ENCODE results near the gene MEI1. TPM values are rescaled to one million over a fixed set of nuclear protein-coding genes. Genes with fewer than 3 reads are reported as not detected.
"Not testable (repeated sequence)": the region's sequence is repeated elsewhere in the genome, so short reads cannot be mapped to it uniquely, and the experiment has no call there.

The MEI1 gene
- 0.08 TPM in 1 of 2 replicates, not detected in the other for total RNA-seq
- not detected for polyA plus RNA-seq (2012)

GRCh38 chr22:41699264-41700107 lies at the start of gene MEI1:
Gene MEI1 (plus strand): TSS chr22:41699503. CDS start chr22:41699539, 36 bp downstream.
- peak; percentile 36 for DNase-seq (ENCODE audit: low read depth)

GRCh38 chr22:41650229-41650628 lies 49.1 kb upstream of the MEI1 start:
- DNase-seq (ENCODE audit: low read depth) = no peak

- DNase-seq (ENCODE audit: low read depth) = no peak
These were observed 48.5 kb upstream of the MEI1 start for GRCh38 chr22:41650821-41651220.

GRCh38 chr22:41654322-41654721 lies 45.0 kb upstream of the MEI1 start:
- no peak for DNase-seq (ENCODE audit: low read depth)

- no peak for DNase-seq (ENCODE audit: low read depth)
These were observed 42.7 kb upstream of the MEI1 start for GRCh38 chr22:41656556-41656955.

GRCh38 chr22:41657709-41658108 lies 41.6 kb upstream of the MEI1 start:
- no peak for DNase-seq (ENCODE audit: low read depth)

- DNase-seq (ENCODE audit: low read depth) = no peak
These were observed 40.4 kb upstream of the MEI1 start for GRCh38 chr22:41658869-41659268.

- DNase-seq (ENCODE audit: low read depth) = no peak
These were observed 39.4 kb upstream of the MEI1 start for GRCh38 chr22:41659941-41660340.

- DNase-seq (ENCODE audit: low read depth) = no peak
These were observed 38.9 kb upstream of the MEI1 start for GRCh38 chr22:41660416-41660815.

GRCh38 chr22:41661088-41661487 lies 38.2 kb upstream of the MEI1 start:
- DNase-seq (ENCODE audit: low read depth) = no peak

- DNase-seq (ENCODE audit: low read depth) = no peak
These were observed 37.6 kb upstream of the MEI1 start for GRCh38 chr22:41661713-41662112.

GRCh38 chr22:41663594-41663993 lies 35.7 kb upstream of the MEI1 start:
- DNase-seq (ENCODE audit: low read depth) = not testable (repeated sequence)

GRCh38 chr22:41664490-41664889 lies 34.8 kb upstream of the MEI1 start:
- DNase-seq (ENCODE audit: low read depth) = no peak

GRCh38 chr22:41664951-41665350 lies 34.4 kb upstream of the MEI1 start:
- no peak for DNase-seq (ENCODE audit: low read depth)

- DNase-seq (ENCODE audit: low read depth) = no peak
These were observed 30.1 kb upstream of the MEI1 start for GRCh38 chr22:41668971-41669911.

- not testable (repeated sequence) for DNase-seq (ENCODE audit: low read depth)
These were observed 27.2 kb upstream of the MEI1 start for GRCh38 chr22:41672096-41672495.

- no peak for DNase-seq (ENCODE audit: low read depth)
These were observed 26.4 kb upstream of the MEI1 start for GRCh38 chr22:41672780-41673509.

GRCh38 chr22:41674846-41675340 lies 24.4 kb upstream of the MEI1 start:
- DNase-seq (ENCODE audit: low read depth) = peak; percentile 76

- no peak for DNase-seq (ENCODE audit: low read depth)
These were observed 23.2 kb upstream of the MEI1 start for GRCh38 chr22:41676134-41676533.

GRCh38 chr22:41681616-41682015 lies 17.7 kb upstream of the MEI1 start:
- DNase-seq (ENCODE audit: low read depth) = no peak
